ENCODE data around the gene FAM32A. TPM values are rescaled to one million over a fixed set of nuclear protein-coding genes. Genes with fewer than 3 reads are reported as not detected.

The FAM32A gene
- polyA plus RNA-seq, 3 donors: 92.2 to 245 (median 219) TPM

DNA sequence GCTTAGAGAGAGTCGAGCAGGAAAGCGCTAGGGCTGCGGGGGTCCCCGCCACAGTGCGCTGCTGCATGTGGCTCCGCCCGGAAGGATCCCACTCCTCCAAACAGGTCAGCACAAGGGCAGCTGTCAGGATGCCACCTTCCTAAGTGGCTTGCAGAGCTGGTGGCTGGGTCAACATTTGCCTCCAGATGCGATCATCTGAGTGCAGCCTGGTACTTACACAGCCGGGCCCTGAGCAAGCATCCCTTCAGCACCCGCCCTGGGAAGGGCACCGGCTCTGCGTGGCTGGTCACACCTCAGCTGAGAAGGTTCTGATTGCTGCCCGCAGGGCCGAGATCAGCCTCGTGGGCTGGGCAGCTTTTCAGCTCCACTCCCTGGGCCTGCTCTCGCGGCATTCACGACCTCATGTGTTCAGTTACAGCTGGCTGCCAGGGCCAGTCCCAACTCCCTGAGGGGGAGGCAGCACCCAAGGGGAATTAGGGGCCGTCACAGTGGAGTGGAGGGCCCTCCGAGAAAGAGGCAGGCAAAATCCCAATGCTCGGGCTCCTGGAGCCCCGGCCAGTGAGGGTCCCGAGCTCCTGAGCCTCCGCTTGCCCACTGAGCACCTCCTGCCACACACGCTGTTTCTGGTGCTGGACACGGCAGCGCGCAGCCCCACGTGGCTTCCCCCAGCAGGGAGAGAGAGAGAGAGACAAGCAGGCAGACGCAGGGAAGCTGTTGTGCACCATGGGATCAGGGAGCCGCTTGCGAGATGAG, 39.3 kb downstream of the FAM32A start:
- Histone ChIP-seq H3K4me2 (replicated peaks; ENCODE audit: extremely low read depth, low read length, poor library complexity, severe bottlenecking) (no peak overlapping the region), H2AFZ (ENCODE audit: insufficient read depth, low read depth, low read length, poor library complexity, severe bottlenecking) (no peak overlapping the region), H3K79me2 (ENCODE audit: insufficient read depth, low read length) (peaks cover 42% of the 10 kb centered on the region), H3K9me3 (replicated peaks in 1 of 2; ENCODE audit: control insufficient read depth in 1 of 2, insufficient read depth in 1 of 2, low read length in 2 of 2) (peaks cover 25 to 26% of the 10 kb centered on the region in 2 donors), H3K4me3 (replicated peaks in 1 of 3; ENCODE audit: low read depth in 2 of 3, low read length in 3 of 3) (no peak overlapping the region), H3K4me1 (ENCODE audit: control insufficient read depth in 1 of 2, insufficient read depth in 2 of 2, low read length in 2 of 2) (no peaks in the 10 kb centered on the region), H4K20me1 (ENCODE audit: insufficient read depth, low read length) (peaks cover 17% of the 10 kb centered on the region), H3K9ac (ENCODE audit: insufficient read depth, low read length, poor library complexity, severe bottlenecking) (no peak overlapping the region), H3K36me3 (replicated peaks in 1 of 2; ENCODE audit: control insufficient read depth in 1 of 2, insufficient read depth in 2 of 2, low read length in 2 of 2) (peaks cover 93 to 100% of the 10 kb centered on the region in 2 donors), H3K27ac (ENCODE audit: low read depth in 1 of 2, low read length in 2 of 2) (no peak overlapping the region), H3K27me3 (ENCODE audit: control insufficient read depth in 2 of 2, insufficient read depth in 2 of 2, low read length in 2 of 2) (no peaks in the 10 kb centered on the region)
- Mint-ChIP-seq H3K4me3 (no peak overlapping the region), H3K27ac (peak overlapping the region in 1 of 7 donors; percentile 44), H3K9me3 (peaks cover 19 to 31% (median 26%) of the 10 kb centered on the region in 7 donors), H3K4me1 (no peaks in the 10 kb centered on the region), H3K36me3 (peaks cover 73 to 97% of the 10 kb centered on the region in 2 donors), H3K27me3 (ENCODE audit: low read depth in 3 of 3) (peaks cover 0 to 2% (median 0%) of the 10 kb centered on the region in 3 donors)
- intact Hi-C loops (cut with micrococcal nuclease): no loop called here
- DNase-seq: no peak
- 94% methylated on average over 28 of the region's 32 CpGs for WGBS (ENCODE audit: insufficient coverage)
- TF ChIP-seq, protein P1, sequence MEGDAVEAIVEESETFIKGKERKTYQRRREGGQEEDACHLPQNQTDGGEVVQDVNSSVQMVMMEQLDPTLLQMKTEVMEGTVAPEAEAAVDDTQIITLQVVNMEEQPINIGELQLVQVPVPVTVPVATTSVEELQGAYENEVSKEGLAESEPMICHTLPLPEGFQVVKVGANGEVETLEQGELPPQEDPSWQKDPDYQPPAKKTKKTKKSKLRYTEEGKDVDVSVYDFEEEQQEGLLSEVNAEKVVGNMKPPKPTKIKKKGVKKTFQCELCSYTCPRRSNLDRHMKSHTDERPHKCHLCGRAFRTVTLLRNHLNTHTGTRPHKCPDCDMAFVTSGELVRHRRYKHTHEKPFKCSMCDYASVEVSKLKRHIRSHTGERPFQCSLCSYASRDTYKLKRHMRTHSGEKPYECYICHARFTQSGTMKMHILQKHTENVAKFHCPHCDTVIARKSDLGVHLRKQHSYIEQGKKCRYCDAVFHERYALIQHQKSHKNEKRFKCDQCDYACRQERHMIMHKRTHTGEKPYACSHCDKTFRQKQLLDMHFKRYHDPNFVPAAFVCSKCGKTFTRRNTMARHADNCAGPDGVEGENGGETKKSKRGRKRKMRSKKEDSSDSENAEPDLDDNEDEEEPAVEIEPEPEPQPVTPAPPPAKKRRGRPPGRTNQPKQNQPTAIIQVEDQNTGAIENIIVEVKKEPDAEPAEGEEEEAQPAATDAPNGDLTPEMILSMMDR (IDR thresholded peaks at IDR 0.05): no peak

DNA sequence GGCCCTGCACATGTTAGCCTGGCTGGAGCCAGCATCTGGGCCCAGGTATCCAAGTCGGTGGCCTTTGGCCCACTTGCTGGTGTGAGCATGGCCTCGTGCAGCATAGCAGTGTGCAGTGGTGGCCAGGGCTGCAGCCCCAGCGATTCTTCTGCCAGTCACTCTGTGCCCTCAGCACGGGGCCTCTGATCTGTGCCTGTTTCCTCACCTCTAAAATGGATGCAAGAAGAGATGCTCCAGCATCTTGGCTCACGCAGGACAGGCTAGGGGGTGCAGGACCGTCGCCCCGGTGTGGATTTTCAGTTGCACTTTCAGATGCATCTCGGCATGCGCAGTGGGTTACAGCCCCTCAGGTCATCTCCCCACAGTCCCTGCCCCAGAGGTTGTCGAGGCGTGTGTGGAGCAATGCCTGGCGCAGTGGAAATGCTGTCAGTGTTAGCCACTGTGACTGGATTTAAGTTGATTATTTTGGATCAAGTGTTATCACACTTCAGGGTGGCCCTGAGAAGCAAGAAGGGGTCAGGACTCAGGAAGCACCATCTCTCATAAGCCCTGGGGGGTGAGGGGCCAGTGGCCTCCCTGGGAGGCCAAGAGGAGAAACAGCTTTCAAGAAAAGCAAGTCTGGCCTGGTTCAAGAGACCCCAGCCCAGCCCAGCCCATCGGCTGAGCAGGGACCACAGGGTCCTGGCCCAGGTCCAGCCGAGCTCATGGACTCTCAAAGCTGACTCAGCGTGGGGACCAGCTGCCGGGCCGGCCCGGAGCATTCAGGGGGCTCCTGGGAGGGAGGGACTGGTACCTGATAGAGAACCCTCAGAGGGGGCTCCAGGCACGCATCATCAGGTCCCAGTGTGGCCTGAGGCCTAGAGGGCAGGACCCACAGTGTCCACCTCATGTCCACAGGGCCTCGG, 40.3 kb downstream of the FAM32A start:
- Histone ChIP-seq H3K79me2 (ENCODE audit: insufficient read depth, low read length) (peaks cover 31% of the 10 kb centered on the region), H3K27ac (ENCODE audit: low read depth in 1 of 2, low read length in 2 of 2) (peak overlapping the region in 1 of 2 donors; percentile 31), H3K9me3 (replicated peaks in 1 of 2; ENCODE audit: control insufficient read depth in 1 of 2, insufficient read depth in 1 of 2, low read length in 2 of 2) (peaks cover 14 to 16% of the 10 kb centered on the region in 2 donors), H3K27me3 (ENCODE audit: control insufficient read depth in 2 of 2, insufficient read depth in 2 of 2, low read length in 2 of 2) (no peaks in the 10 kb centered on the region), H3K36me3 (replicated peaks in 1 of 2; ENCODE audit: control insufficient read depth in 1 of 2, insufficient read depth in 2 of 2, low read length in 2 of 2) (peaks cover 92 to 100% of the 10 kb centered on the region in 2 donors), H3K4me2 (replicated peaks; ENCODE audit: extremely low read depth, low read length, poor library complexity, severe bottlenecking) (no peak overlapping the region), H3K4me1 (ENCODE audit: control insufficient read depth in 1 of 2, insufficient read depth in 2 of 2, low read length in 2 of 2) (no peaks in the 10 kb centered on the region), H4K20me1 (ENCODE audit: insufficient read depth, low read length) (peaks cover 17% of the 10 kb centered on the region), H2AFZ (ENCODE audit: insufficient read depth, low read depth, low read length, poor library complexity, severe bottlenecking) (no peak overlapping the region), H3K9ac (ENCODE audit: insufficient read depth, low read length, poor library complexity, severe bottlenecking) (no peak overlapping the region), H3K4me3 (replicated peaks in 1 of 3; ENCODE audit: low read depth in 2 of 3, low read length in 3 of 3) (no peak overlapping the region)
- TF ChIP-seq, protein P1 (IDR thresholded peaks at IDR 0.05): no peak
- WGBS (ENCODE audit: insufficient coverage): 98% methylated on average over 18 of the region's 21 CpGs
- no peak for DNase-seq
- H3K36me3 Mint-ChIP-seq: peaks cover 71 to 97% of the 10 kb centered on the region in 2 donors
- peak overlapping the region in 2 of 7 donors; percentile 2 to 21 for H3K27ac Mint-ChIP-seq
- H3K4me3 Mint-ChIP-seq: no peak overlapping the region
- no peaks in the 10 kb centered on the region for H3K4me1 Mint-ChIP-seq
- H3K9me3 Mint-ChIP-seq: peaks cover 12 to 21% (median 15%) of the 10 kb centered on the region in 7 donors
- peaks cover 0 to 2% (median 0%) of the 10 kb centered on the region in 3 donors for H3K27me3 Mint-ChIP-seq (ENCODE audit: low read depth in 3 of 3)
- intact Hi-C loops (cut with micrococcal nuclease): no loop called here
